Stimulated activated CD4-positive, alpha-beta T cell treated with anti-CD3 and anti-CD28 coated beads, TNF-alpha, amount 100 ng/mL, for 4 hours (primary cell): ENCODE results near the gene MED27.
A peak's percentile ranks its signal among the peaks of the same experiment; 100 is the strongest.

Experiments
- DNase-seq, 3 experiments: peaks; one replicate each; pipeline ENCODE4 v3.0.0-alpha.2; 2020; ENCODE audit warnings: low read depth in 3 of 3

Gene MED27

DNA sequence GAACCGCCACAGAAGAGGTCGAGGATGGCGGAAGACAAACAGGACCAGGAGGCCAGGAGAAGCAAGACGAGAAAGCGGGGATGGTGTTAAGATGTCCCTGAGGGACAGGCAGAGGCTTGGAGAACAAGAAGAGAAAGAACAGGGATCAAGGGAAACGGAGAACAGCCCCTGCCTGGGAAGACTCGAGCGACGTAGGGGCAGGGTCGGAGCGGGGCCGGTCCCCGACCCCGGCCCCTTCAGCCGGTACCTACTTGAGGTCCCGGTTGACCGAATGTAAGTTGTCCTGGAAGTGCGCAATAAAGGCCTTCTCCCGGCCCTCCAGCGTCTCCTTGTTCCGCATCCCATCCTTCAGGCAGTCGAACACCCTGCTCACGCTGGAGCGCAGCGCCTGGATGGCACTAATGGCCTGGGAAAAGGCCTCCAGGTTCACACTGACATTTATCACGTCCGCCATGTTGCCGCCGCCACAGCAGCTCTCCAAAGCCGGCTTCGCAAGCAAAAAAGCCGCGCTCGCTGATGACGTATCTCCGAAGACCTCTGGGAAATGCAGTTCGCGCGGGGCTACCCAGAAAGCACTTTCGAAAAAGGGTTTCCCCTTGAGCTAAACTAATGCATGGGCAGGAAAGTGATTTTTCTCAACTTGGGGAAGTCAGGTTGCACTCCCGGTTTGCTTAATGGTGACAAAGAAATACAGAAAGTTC lies at the start of gene MED27:
Gene MED27 (minus strand): TSS at position 477 of the 701 bp plus-strand sequence. CDS start 23 bp downstream, at position 454.
- peak; percentile 74 to 89 (median 85) for DNase-seq

- DNase-seq = no peak
Observed at GRCh38 chr9:132127888-132128534, 48.3 kb upstream of the MED27 start.

- DNase-seq = no peak
Observed at GRCh38 chr9:132126680-132127236, 47.1 kb upstream of the MED27 start.

GRCh38 chr9:132125944-132126679 lies 46.4 kb upstream of the MED27 start:
- peak in 2 of 3 experiments; percentile 2 to 5 for DNase-seq

DNA sequence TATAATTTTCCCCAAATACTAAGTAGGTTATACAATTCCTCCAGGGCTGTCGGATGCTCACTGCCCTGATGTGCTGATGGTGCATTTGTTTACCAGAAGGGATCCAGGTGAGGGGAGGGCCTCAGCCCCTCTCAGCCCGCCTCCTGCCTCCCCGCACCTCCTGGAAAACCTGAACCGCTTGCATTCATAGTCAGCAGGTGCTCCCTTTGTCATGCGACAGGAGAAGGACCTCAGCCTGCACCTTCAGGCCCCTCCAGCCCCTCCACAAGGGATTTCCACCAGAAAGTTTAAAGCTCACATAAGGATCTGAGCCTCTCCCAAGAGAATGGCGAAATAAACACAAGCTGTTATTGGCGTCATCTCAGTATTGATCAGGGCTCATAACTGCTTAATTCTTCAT lies 45.7 kb upstream of the MED27 start:
- no peak for DNase-seq

- no peak for DNase-seq
Observed at GRCh38 chr9:132124800-132125199, 45.1 kb upstream of the MED27 start.

DNA sequence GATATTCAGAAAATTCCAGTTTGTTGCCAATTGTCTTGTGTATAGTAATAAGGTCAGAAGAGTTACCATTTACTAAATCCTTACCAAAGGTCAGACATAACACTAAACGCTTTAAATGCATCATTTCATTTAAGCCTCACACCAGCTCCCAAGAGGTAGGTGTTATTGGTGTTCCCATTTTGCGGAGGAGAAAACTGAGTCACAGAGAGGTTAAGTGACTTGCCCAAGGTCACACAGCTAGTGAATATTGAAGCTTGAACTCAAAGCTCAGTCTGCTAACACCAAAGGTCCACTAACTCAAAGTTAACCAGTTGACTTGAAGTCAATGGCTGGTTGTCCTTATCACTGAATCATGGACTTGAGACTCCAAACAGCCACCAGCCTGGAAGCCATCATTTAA lies 41.4 kb upstream of the MED27 start:
- DNase-seq = no peak

DNA sequence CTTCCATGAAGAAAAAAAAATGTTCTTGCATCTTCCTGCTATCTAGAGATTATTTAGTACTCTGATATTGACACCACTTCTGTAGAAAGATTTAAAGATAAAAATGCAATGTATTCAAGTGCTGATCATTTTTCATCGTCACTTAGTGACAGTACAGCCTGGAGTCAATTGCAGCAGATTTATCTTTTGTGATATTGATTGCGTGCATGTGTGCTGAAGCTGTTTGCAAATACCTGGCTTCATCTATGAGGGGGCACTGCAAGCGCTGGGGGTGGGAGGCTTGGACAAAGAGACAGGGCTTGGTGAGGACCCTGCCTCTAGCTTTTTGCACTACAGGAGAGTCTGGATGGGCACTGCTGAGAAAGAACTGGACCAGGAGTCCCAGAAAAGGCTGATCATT lies 38.0 kb upstream of the MED27 start:
- DNase-seq = no peak

DNA sequence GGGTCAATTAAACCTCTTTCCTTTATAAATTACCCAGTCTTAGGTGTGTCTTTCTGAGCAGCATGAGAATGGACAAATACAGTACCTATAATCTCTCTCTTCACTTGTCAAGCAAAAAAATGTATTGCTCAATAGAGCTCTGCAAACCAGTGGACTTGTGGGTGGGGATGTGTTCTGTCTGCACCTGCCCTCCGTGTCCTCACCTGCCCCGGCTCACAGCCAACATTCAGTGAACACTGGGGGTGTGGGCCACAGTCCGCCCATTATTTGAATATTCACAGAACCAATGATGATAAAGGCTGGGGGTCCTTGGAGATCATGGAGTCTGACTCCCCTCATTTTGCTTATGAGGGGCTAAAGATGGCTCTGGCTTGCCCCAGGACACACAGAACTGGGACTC lies 36.9 kb upstream of the MED27 start:
- no peak for DNase-seq

GRCh38 chr9:132114102-132114707 lies 34.5 kb upstream of the MED27 start:
- no peak for DNase-seq

DNA sequence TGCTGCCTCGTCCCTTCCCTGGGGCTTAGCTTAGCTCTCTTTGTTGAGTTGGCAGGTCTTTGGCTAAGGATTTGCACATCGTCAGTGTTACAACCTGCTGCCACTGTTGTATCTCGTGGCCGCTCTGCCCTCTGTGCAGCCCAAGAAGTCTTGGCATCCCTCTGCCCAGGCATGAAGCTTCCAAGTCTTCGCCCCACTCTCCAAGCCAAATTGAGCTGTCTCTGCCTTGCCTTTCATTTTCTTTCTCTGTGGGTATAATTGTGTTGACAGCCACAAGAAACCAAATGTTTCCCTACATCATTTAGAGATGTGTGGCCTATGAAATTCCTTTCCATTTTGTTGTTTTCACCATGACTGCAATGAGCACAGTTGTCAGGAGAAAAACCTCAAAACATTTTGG lies 29.6 kb upstream of the MED27 start:
- no peak for DNase-seq

DNA sequence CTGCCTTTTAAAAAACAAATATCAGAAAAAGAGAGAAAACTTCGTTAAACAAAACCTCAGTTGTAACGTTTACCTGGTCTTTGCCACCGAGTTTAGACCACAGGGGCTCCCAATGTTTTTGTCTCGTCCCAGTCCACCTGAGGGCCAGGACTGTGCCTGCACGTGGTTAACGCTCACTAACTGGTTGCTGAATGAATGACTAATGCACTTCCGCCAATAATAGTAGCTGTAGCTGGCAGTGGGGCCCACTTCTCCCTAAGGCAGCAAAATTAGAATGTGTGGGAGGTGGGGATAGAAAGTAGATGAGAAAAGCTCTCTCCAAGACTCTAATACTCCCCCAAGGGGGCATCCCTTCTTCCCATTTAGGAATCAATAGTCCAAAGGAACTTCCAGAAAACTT lies 29.1 kb upstream of the MED27 start:
- no peak for DNase-seq

DNA sequence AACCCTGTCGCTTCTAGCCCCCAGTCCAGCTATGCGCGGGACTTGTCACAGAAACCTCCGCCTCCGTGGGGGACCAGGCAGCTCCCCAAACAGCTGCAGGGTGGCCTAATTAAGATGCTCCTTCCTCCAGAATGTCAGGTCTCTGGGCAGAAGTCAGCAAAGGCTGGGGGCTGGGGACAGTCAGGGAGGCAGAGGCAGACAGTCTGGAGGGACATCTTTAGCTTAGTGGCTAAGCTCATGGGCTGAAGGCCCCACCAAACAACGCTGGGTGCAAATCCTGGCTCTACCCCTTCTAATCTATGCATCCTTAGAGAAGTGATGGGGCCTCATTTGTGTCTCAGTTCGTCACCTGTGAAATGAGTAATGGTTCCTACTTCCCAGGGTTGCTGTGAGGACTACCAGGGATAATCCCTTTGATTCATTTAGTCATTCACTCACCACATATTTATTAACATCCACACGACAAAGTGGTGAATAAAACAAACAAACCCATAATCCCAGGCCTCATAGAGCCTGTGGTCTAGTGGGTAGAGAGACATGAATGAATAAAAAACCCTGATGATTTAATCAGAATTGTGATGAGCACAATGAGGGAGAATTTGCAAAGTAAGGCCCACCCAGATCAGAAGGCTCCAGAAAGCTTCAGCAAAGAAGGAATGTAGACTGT lies 20.2 kb upstream of the MED27 start:
- no peak for DNase-seq

DNA sequence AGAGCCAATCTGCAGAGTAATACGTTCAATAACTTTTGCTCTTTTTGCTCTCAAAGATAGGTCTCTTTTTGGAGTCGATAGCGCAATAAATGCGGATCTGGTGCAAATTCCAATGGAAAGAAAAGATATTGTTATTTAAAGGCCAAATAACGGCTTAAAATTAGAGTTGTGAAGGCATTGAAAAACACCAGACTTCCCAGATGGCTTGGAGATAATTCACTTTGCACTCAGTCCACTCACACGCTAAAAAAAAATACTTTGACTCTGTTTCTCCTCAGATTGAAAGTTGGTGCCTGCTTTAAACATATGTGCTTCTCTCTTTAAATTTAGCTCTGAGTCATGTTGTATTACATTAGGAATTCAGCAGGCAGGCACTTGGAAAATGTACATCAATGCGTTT lies 19.5 kb upstream of the MED27 start:
- DNase-seq = no peak

DNA sequence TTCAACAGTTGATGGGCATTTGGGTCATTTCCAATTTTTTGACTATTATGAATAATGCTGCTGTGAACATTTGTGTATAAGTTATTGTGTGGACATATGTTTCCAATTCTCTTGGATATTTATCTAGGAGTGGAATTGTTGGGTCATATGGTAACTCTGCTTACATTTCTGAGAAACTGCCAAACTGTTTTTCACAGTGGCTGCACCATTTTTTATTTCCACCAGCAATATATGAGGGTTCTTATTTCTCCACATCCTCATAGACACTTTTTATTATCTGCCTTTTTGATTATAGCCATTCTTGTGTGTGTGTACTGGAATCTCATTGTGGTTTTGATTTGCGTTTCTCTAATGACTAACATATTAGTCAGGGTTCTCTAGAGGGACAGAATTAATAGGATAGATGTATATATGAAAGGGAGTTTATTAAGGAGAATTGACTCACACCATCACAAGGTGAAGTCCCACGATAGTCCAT lies 14.7 kb upstream of the MED27 start:
- DNase-seq = no peak

DNA sequence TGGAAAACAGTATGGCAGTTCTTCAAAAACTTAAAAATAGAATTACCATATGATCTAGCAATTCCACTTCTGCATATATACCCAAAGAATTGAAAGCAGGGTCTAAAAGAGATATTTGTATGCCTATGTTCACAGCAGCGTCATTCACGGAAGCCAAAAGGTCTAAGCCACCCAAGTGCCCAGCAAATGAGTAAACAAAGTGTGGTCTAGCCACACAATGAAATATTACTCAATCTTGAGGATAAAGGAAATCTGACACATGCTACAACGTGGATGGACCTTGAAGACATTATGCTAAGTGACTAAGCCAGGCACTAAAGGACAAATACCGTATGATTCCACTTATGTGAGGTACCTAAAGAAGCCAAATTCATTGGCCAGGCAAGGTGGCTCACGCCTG lies 11.1 kb upstream of the MED27 start:
- DNase-seq = no peak

GRCh38 chr9:132087438-132088030 lies 7.9 kb upstream of the MED27 start:
- no peak for DNase-seq

DNA sequence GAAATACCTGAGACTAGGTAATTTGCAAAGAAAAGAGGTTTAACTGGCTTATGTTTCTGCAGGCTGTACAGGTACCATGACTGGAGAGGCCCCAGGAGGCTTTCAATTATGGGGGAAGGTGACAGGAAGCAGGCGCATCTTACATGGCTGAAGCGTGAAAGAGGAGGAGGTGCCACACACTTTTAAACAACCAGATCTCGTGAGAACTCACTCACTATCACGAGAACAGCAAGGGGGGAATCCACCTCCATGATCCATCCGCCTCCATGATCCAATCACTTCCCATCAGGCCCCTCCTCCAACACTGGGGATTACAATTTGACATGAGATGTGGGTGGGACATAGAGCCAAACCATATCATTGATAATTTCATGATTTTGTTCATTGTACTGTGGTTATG lies 2.5 kb upstream of the MED27 start:
- no peak for DNase-seq

DNA sequence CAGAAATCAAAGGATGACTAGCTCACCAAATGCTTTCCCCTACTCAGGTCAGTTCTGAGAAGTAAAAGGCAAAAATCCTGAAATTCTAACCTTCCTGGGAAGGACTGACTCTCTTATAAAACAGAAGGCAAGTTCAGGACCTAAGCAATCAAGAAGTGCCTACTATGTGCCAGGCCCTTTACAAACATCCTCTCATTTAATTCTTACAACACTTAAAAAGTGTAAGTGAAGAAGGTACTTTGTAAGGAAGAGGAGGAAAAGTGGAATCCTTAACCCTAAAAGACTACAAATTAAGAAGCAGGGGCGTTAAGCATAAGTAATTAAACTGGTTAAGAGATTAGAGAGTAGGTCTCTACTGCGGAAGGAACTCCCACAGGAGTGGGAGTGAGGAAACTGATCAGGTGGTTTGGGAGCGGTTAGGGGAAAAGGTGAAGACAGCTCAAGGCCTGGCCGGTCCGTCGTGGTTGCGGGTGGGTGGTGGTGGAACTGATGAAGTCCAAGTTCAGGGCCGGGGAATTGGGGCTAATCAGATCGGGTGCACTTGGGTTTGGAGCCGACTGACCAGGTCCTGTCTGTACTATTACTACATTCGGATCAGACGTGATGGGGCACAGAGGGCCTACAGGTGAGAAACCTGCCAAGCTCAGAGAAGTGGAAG lies 839 bp downstream of the MED27 start:
- no peak for DNase-seq

DNA sequence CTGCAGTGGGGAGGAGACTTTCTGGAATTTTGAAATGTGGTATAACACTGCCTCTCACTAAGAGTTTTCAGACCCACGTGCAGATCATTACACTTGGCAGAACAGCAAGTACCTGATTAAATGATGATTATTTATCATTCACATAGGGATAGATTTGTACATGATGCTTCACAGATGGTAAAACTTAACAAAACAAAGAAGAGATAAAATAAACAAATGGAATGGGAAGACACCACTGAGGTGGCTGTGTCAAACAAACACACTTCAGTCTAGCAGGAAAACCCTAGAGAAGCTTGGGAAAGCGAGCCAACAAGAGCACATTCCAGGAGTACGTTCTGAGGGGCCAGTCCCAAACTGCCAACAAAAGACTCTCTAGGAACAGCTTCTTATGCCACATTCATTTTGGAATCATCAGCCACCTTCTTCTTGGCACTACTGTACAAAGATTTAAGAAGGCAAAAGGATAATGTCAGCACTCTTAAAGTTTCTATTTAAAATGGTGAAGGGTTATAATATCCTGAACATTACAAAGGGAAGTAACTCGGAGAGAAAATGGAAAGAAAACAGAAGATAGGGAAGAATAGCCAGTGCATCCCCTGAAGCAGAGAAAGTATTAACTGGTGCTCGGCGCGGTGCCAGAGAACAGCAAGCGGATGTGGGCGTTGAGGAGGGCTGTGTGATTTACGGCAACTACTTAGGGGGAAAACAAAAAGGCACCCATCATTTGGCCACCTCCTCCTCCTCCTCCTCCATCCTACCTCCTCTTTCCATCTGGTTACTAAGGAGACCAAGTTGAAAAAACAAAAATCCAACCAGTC lies 1.6 kb downstream of the MED27 start:
- peak in 1 of 3 experiments; percentile 2 for DNase-seq
